Erythroblast (primary cell): ENCODE measurements around the gene ADGRL1.

Experiments used
- GATA1 ChIP-seq: IDR thresholded peaks from 2 replicates; pipeline ENCODE4 v1.6.1; 2011; ENCODE audit warnings: low read depth, mild to moderate bottlenecking, control low read depth, low read length, moderate library complexity
- POLR2A ChIP-seq: IDR thresholded peaks from 2 replicates; pipeline ENCODE4 v1.6.1; 2011; ENCODE audit warnings: mild to moderate bottlenecking, low read length

DNA sequence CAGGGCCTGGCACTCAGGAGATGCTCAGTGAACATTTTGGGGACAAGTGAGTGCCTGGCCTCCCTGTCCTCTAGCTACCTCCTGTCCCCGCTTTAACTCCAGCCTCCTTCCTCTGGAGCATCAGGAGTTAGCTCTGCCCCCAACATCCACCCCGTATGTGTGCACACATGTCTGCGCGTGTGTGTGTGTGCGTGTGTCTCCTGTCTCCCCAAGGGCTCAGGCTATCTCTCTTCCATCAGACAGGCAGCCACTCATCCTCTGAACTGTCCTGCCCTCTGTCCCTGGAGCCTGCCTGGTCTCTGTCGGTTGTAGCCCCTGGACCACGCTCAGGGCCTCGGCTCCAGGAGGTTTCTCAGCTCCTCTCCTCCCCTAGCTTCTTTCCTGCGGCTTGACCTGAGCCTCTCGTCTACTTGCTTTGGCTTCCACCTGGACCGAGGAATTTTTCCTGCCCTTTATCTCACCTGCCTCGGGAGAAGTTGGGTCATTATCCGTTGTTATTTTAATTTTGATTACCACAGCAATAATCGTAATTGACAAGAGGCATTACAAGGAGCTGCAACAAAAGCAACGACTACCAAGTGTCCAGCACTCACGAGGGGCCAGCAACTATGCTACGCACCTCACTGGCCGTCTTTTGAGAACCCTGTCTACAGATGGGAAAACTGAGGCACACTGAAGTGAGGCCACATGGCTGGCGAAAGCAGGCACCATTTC is 37.6 kb downstream of the ADGRL1 start:
- TF ChIP-seq POLR2A, result no peak
- TF ChIP-seq GATA1, result no peak
